Endothelial cell of umbilical vein (primary cell): ENCODE measurements around the gene WNT8A. TPM values are rescaled to one million over a fixed set of nuclear protein-coding genes. Genes with fewer than 3 reads are reported as not detected.
"Not testable (repeated sequence)": the region's sequence is repeated elsewhere in the genome, so short reads cannot be mapped to it uniquely, and the experiment has no call there.

Experiments
- BruUV-seq: library from RNA; stranded (reverse); fragments of 400-500 nt; replicated peaks from 2 replicates; lab custom pipeline; 2021; lab: Mats Ljungman, UMichigan
- CTCF ChIA-PET: fragments of 300-600, 350-600 bp; sonication (Branson Sonifier 250); formaldehyde crosslinking; loops from one replicate; lab custom pipeline; 2021; ENCODE audit warnings: antibody characterized with exemption, inconsistent platforms; lab: Charles Lee
- POLR2A ChIA-PET: fragments of 300-600, 350-600 bp; sonication (Branson Sonifier 250); formaldehyde crosslinking; loops from one replicate; lab custom pipeline; 2021; ENCODE audit warnings: antibody characterized with exemption, inconsistent platforms; lab: Charles Lee
- DNase-seq: peaks from one replicate; pipeline ENCODE4 v3.0.0-alpha.2; 2011; ENCODE audit warnings: low read depth, low spot score
- FAIRE-seq: peaks from 2 replicates; lab custom pipeline; 2011; peaks lifted over from hg19 to GRCh38; lab: Jason Lieb, UNC
- H2AFZ ChIP-seq: 2 replicates; pipeline ENCODE4 v1.6.0; 2012; ENCODE audit warnings: low read depth, low read length, control low read depth, inconsistent platforms
- H3K27ac ChIP-seq: 2 replicates; pipeline ENCODE4 v1.5.1; 2011; ENCODE audit warnings: low read depth, mild to moderate bottlenecking, control low read depth, low read length, moderate library complexity; ENCODE audit not compliant: insufficient read depth
- H3K27me3 ChIP-seq, 2 experiments: 2 replicates each; pipeline versions ENCODE4 v1.6.0 to v1.6.1; 2011; ENCODE audit warnings: low read length in 2 of 2, mixed read lengths in 1 of 2; ENCODE audit not compliant: control insufficient read depth in 2 of 2, insufficient read depth in 2 of 2
- H3K36me3 ChIP-seq, 2 experiments: 2 replicates in 1 of 2; 3 replicates in 1 of 2; pipeline ENCODE4 v1.5.1; 2011; ENCODE audit warnings: low read length in 2 of 2, mild to moderate bottlenecking in 1 of 2, moderate library complexity in 1 of 2; ENCODE audit not compliant: control insufficient read depth in 2 of 2, insufficient read depth in 2 of 2; ENCODE audit errors: extremely low read depth in 1 of 2
- H3K4me1 ChIP-seq: 3 replicates; pipeline ENCODE4 v1.5.1; 2011; ENCODE audit warnings: mild to moderate bottlenecking, low read length; ENCODE audit not compliant: control insufficient read depth, insufficient read depth; ENCODE audit errors: extremely low read depth
- H3K4me2 ChIP-seq: 2 replicates; pipeline ENCODE4 v1.6.1; 2011; ENCODE audit warnings: low read length, control low read depth, mixed read lengths; ENCODE audit not compliant: insufficient read depth
- H3K4me3 ChIP-seq, 3 experiments: fragments of 200-600 bp in 1 of 3; sonication (generic), shearing (Covaris generic) in 1 of 3; replicated peaks in 1 of 3; 2 replicates each; pipeline ENCODE4 v1.5.1; 2011 to 2016; ENCODE audit warnings: control low read depth in 3 of 3, low read length in 3 of 3, mild to moderate bottlenecking in 2 of 3, inconsistent platforms in 1 of 3, low read depth in 1 of 3, moderate library complexity in 1 of 3; ENCODE audit not compliant: insufficient read depth in 1 of 3
- H3K79me2 ChIP-seq: 2 replicates; pipeline ENCODE4 v1.6.0; 2012; ENCODE audit warnings: low read length, inconsistent platforms; ENCODE audit not compliant: control insufficient read depth, insufficient read depth
- H3K9ac ChIP-seq: replicated peaks from 2 replicates; pipeline ENCODE3; 2011; ENCODE audit warnings: low read length, control low read depth; ENCODE audit not compliant: insufficient read depth; ENCODE audit errors: extremely low read depth
- H3K9me1 ChIP-seq: replicated peaks from 3 replicates; pipeline ENCODE4 v1.6.0; 2011; ENCODE audit warnings: mild to moderate bottlenecking, low read length; ENCODE audit not compliant: control insufficient read depth, insufficient read depth; ENCODE audit errors: extremely low read depth
- H3K9me3 ChIP-seq: replicated peaks from 2 replicates; pipeline ENCODE4 v1.5.1; 2012; ENCODE audit warnings: low read length, inconsistent platforms; ENCODE audit not compliant: control insufficient read depth, insufficient read depth
- H4K20me1 ChIP-seq: replicated peaks from 2 replicates; pipeline ENCODE3; 2011; ENCODE audit warnings: mild to moderate bottlenecking, low read length; ENCODE audit not compliant: control insufficient read depth, insufficient read depth; ENCODE audit errors: extremely low read depth
- FOS ChIP-seq: IDR thresholded peaks from 2 replicates; pipeline ENCODE4 v1.6.1; 2011; ENCODE audit warnings: mild to moderate bottlenecking, low read length, moderate library complexity, borderline replicate concordance; ENCODE audit not compliant: insufficient read depth
- JUN ChIP-seq: IDR thresholded peaks from 2 replicates; pipeline ENCODE4 v1.6.1; 2011; ENCODE audit warnings: borderline replicate concordance, low read depth; ENCODE audit not compliant: insufficient read length, insufficient read depth
- POLR2A ChIP-seq: IDR thresholded peaks from 2 replicates; pipeline ENCODE4 v1.6.1; 2012; ENCODE audit warnings: low read depth, mild to moderate bottlenecking, control low read depth, low read length
- dilution Hi-C: fragments of 300-500 bp; cut with MboI; formaldehyde crosslinking; loops from one replicate; pipeline ENCODE4 v1.15.0; 2019; ENCODE audit warnings: low sequenced_read_pairs; ENCODE audit not compliant: extremely low pct_ligation_motif_present
- intact Hi-C: fragments of 100-400 bp; cut with micrococcal nuclease; formaldehyde crosslinking; loops from one replicate; pipeline ENCODE4 v1.10.0; 2022
- polyA plus RNA-seq, 4 experiments: library from polyadenylated mRNA; depleted of rRNA in 3 of 4; stranded (reverse) in 3 of 4; unstranded in 1 of 4; fragments of >200 nt; gene quantifications; 2 replicates each; pipeline versions ENCODE4 v1.2.1 to v1.2.3, GENCODE V29; 2011 to 2012; ENCODE audit warnings: missing spikeins in 1 of 4
- total RNA-seq: library from RNA; stranded (reverse); gene quantifications from 2 replicates; pipeline ENCODE4 v1.2.3, GENCODE V29; 2021

WNT8A gene
- total and polyA plus RNA-seq, 2 donors (not counting 3 experiments of a cell fraction or from before 2014, with no cell fraction given) = not detected

- Histone ChIP-seq H3K4me3 (no peak overlapping the region), H3K9me1 (no peaks in the 10 kb centered on the region), H3K27ac (no peak overlapping the region), H3K36me3 (no peaks in the 10 kb centered on the region), H3K4me2 (no peak overlapping the region), H4K20me1 (no peaks in the 10 kb centered on the region), H3K27me3 (peaks cover 6 to 16% of the 10 kb centered on the region in 2 experiments), H3K79me2 (no peaks in the 10 kb centered on the region), H3K4me1 (no peaks in the 10 kb centered on the region), H3K9me3 (no peaks in the 10 kb centered on the region), H2AFZ (no peak overlapping the region), H3K9ac (no peak overlapping the region)
- DNase-seq = no peak
- BruUV-seq = no TSS peak
- intact Hi-C loops (no loop called here), dilution Hi-C loops (no loop called here)
- TF ChIP-seq FOS (no peak), POLR2A (no peak), JUN (no peak)
- FAIRE-seq = no peak
- CTCF ChIA-PET = interaction anchor here (1.7 to 5.2 kb wide), 3 partner anchors 13 to 273 kb away, joined by 7 to 37 read pairs (median 25); no protein-coding TSS in a partner anchor
- POLR2A ChIA-PET = no interaction called here
Observed at GRCh38 chr5:138051441-138052296, 32.2 kb upstream of the WNT8A start.

- intact Hi-C loops, H3K36me3 ChIP-seq: not testable (repeated sequence)
- CTCF ChIA-PET = interaction anchor here (0.7 to 5.2 kb wide), 4 partner anchors 12 to 364 kb away, joined by 3 to 37 read pairs (median 16); no protein-coding TSS in a partner anchor
Observed at GRCh38 chr5:138052718-138053117, 31.1 kb upstream of the WNT8A start.

More at GRCh38 chr5:138052718-138053117, 31.1 kb upstream of the WNT8A start:
- H3K9me1 ChIP-seq, H3K79me2 ChIP-seq, H4K20me1 ChIP-seq, BruUV-seq, H3K9me3 ChIP-seq, H3K4me2 ChIP-seq, H2AFZ ChIP-seq, DNase-seq, H3K4me3 ChIP-seq, POLR2A ChIA-PET, H3K27ac ChIP-seq, H3K4me1 ChIP-seq, H3K9ac ChIP-seq, dilution Hi-C loops, FAIRE-seq: not testable (repeated sequence)
- H3K27me3 ChIP-seq = peaks cover 6 to 16% of the 10 kb centered on the region in 2 experiments
